Measurements from ENCODE around the gene LIMS3. TPM values are rescaled to one million over a fixed set of nuclear protein-coding genes. Genes with fewer than 3 reads are reported as not detected.
"Not testable (repeated sequence)": the region's sequence is repeated elsewhere in the genome, so short reads cannot be mapped to it uniquely, and the experiment has no call there.

LIMS3 gene, protein sequence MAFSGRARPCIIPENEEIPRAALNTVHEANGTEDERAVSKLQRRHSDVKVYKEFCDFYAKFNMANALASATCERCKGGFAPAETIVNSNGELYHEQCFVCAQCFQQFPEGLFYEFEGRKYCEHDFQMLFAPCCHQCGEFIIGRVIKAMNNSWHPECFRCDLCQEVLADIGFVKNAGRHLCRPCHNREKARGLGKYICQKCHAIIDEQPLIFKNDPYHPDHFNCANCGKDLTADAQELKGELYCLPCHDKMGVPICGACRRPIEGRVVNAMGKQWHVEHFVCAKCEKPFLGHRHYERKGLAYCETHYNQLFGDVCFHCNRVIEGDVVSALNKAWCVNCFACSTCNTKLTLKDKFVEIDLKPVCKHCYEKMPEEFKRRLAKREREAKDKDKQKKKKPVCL
- total RNA-seq (10 to 100 TPM; 16.6 to 21.7 TPM), polyA plus RNA-seq (1 to 10 TPM in 1 of 2 donors, not detected in 1; 4.7 TPM)
- long read RNA-seq, donor 1, transcript LIMS3-206 (9 exons, 1,580 nt), result major isoform, 6 of 16 reads
- long read RNA-seq, donor 1, partial matches to known transcripts, result 4 of 16 reads
- long read RNA-seq, donor 1, other reads (novel, unspliced or antisense), result 1 of 16 reads
- long read RNA-seq, donor 2, result 0 reads

- H3K4me1 ChIP-seq (ENCODE audit: control insufficient read depth in 1 of 2, insufficient read depth in 2 of 2, low read length in 2 of 2); intact Hi-C loops (cut with DNase I); H3K4me3 ChIP-seq (ENCODE audit: low read length in 2 of 2); DNase-seq; H3K9me3 ChIP-seq (ENCODE audit: control insufficient read depth, low read length); H3K27me3 ChIP-seq (ENCODE audit: control insufficient read depth in 1 of 2, insufficient read depth in 2 of 2, low read length in 1 of 2); H3K27ac ChIP-seq (ENCODE audit: low read depth in 1 of 2, low read length in 2 of 2); H3K36me3 ChIP-seq (ENCODE audit: control insufficient read depth in 1 of 2, insufficient read depth in 2 of 2, low read length in 1 of 2): not testable (repeated sequence)
- ATAC-seq (ENCODE audit: low FRiP score), result peak; percentile 95
- no CpG with 5 or more reads among the region's 28 CpGs for WGBS, 2 donors
Observed at GRCh38 chr2:109898462-109899336, at the start of gene LIMS3. LIMS3 (plus strand) TSS chr2:109898688; CDS start chr2:109898729, 41 bp downstream.

DNA sequence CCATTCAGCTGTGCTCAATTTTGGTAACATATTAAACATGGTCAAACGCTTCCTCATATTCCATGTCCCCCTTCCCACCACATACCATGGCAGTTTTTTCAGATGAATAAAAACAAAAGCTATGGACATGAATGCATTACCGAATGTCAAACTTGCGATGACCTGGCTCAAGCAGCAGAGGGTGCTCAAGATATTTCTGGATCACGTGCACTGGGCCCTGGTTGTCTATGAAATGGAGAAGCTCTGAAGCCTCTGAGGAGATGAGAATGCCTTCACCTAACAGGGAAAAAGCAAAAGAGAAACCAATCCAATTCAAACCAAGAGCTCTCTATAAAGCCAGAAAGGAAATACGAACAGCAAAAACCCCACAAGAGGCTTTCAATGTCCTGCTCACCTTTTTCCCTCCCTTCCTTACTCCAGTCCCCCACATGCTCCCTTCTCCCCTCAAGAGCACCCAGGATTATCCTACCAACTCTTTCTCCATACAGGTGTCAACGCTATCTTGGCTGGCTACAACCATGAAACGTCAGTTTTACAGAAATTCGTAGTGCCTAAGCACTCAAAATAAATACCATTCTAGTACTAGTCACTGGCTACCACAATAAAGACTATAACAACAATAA is 27.2 kb upstream of the LIMS3 start:
- ATAC-seq (ENCODE audit: low FRiP score), result peak; percentile 64
- H3K4me3 ChIP-seq (ENCODE audit: low read length in 2 of 2); H3K36me3 ChIP-seq (ENCODE audit: control insufficient read depth in 1 of 2, insufficient read depth in 2 of 2, low read length in 1 of 2); DNase-seq; intact Hi-C loops (cut with DNase I); H3K9me3 ChIP-seq (ENCODE audit: control insufficient read depth, low read length); H3K27ac ChIP-seq (ENCODE audit: low read depth in 1 of 2, low read length in 2 of 2); H3K4me1 ChIP-seq (ENCODE audit: control insufficient read depth in 1 of 2, insufficient read depth in 2 of 2, low read length in 2 of 2); H3K27me3 ChIP-seq (ENCODE audit: control insufficient read depth in 1 of 2, insufficient read depth in 2 of 2, low read length in 1 of 2): not testable (repeated sequence)
- WGBS, 2 donors, result no CpG with 5 or more reads among the region's 8 CpGs

DNA sequence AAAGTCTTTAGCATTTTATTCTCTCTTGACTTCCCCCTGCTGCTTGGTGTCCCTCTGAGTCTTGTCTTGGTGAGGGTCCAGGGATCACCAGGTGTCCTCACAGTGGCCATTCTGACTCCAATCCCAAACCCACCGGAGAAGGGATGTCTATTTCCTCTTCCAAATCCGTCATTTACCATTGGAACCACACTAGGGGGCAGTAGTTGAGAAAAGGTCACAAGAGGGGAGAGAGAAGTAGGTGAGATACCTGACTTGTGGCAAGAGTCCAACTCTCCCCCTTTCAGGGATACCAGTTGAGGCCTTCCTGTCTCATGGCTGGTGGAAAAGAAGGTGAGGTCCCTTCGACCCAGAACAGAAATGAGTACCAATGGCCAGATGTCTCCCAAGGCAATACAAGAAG is 21.9 kb upstream of the LIMS3 start:
- H3K27ac ChIP-seq (ENCODE audit: low read depth in 1 of 2, low read length in 2 of 2); H3K27me3 ChIP-seq (ENCODE audit: control insufficient read depth in 1 of 2, insufficient read depth in 2 of 2, low read length in 1 of 2); H3K4me3 ChIP-seq (ENCODE audit: low read length in 2 of 2); ATAC-seq (ENCODE audit: low FRiP score); H3K36me3 ChIP-seq (ENCODE audit: control insufficient read depth in 1 of 2, insufficient read depth in 2 of 2, low read length in 1 of 2); H3K4me1 ChIP-seq (ENCODE audit: control insufficient read depth in 1 of 2, insufficient read depth in 2 of 2, low read length in 2 of 2); intact Hi-C loops (cut with DNase I); H3K9me3 ChIP-seq (ENCODE audit: control insufficient read depth, low read length); DNase-seq: not testable (repeated sequence)
- WGBS, 2 donors, result no CpG with 5 or more reads among the region's 3 CpGs

DNA sequence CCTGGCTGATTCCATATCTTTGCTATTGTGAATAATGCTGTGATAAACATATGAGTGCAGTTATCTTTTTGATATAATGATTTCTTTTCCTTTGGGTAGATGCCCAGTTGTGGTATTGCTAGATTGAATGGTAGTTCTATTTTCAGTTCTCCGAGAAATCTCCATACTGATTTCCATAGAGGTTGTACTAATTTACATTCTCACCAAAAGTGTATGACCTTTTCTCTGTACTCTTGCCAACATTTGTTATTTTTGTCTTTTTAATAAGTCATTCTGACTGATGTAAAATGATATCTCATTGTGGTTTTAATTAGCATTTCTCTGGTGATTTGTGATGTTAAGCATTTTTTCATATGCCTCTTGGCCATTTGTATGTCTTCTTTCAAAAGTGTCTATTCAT is 16.4 kb upstream of the LIMS3 start:
- ATAC-seq (ENCODE audit: low FRiP score); H3K36me3 ChIP-seq (ENCODE audit: control insufficient read depth in 1 of 2, insufficient read depth in 2 of 2, low read length in 1 of 2); H3K27me3 ChIP-seq (ENCODE audit: control insufficient read depth in 1 of 2, insufficient read depth in 2 of 2, low read length in 1 of 2); H3K4me3 ChIP-seq (ENCODE audit: low read length in 2 of 2); H3K4me1 ChIP-seq (ENCODE audit: control insufficient read depth in 1 of 2, insufficient read depth in 2 of 2, low read length in 2 of 2); DNase-seq; H3K9me3 ChIP-seq (ENCODE audit: control insufficient read depth, low read length); intact Hi-C loops (cut with DNase I); H3K27ac ChIP-seq (ENCODE audit: low read depth in 1 of 2, low read length in 2 of 2): not testable (repeated sequence)
- no CpG with 5 or more reads among the region's 1 CpG for WGBS, 2 donors

- ATAC-seq (ENCODE audit: low FRiP score); H3K4me1 ChIP-seq (ENCODE audit: control insufficient read depth in 1 of 2, insufficient read depth in 2 of 2, low read length in 2 of 2); H3K9me3 ChIP-seq (ENCODE audit: control insufficient read depth, low read length); H3K36me3 ChIP-seq (ENCODE audit: control insufficient read depth in 1 of 2, insufficient read depth in 2 of 2, low read length in 1 of 2); H3K4me3 ChIP-seq (ENCODE audit: low read length in 2 of 2); DNase-seq; intact Hi-C loops (cut with DNase I); H3K27me3 ChIP-seq (ENCODE audit: control insufficient read depth in 1 of 2, insufficient read depth in 2 of 2, low read length in 1 of 2); H3K27ac ChIP-seq (ENCODE audit: low read depth in 1 of 2, low read length in 2 of 2): not testable (repeated sequence)
- WGBS, 2 donors, result no CpG with 5 or more reads among the region's 4 CpGs
Observed at GRCh38 chr2:109888414-109888813, 10.1 kb upstream of the LIMS3 start.

DNA sequence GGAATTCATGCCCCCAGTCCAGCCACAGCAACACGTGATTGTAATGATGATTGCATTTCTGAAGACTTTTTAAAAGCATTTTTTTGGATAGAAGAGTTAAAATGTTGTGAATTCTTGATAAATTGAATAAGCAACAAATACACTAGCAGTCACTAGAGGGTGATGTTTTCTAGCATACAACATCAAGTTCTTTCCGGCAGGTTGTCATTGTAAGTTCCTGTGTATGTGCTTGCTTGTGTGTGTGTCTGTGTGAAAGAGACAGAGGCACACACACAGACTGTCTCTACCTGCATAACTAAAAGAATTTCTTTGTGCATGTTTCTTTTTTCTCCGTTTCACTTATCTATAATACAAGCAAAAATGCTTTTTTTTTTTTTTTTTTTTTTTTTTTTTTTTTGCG is 8.6 kb upstream of the LIMS3 start:
- ATAC-seq (ENCODE audit: low FRiP score); H3K4me1 ChIP-seq (ENCODE audit: control insufficient read depth in 1 of 2, insufficient read depth in 2 of 2, low read length in 2 of 2); H3K9me3 ChIP-seq (ENCODE audit: control insufficient read depth, low read length); H3K36me3 ChIP-seq (ENCODE audit: control insufficient read depth in 1 of 2, insufficient read depth in 2 of 2, low read length in 1 of 2); H3K27ac ChIP-seq (ENCODE audit: low read depth in 1 of 2, low read length in 2 of 2); DNase-seq; H3K27me3 ChIP-seq (ENCODE audit: control insufficient read depth in 1 of 2, insufficient read depth in 2 of 2, low read length in 1 of 2); H3K4me3 ChIP-seq (ENCODE audit: low read length in 2 of 2); intact Hi-C loops (cut with DNase I): not testable (repeated sequence)
- WGBS, 2 donors, result no CpG with 5 or more reads among the region's 4 CpGs

GRCh38 chr2:109891024-109891423 is 7.5 kb upstream of the LIMS3 start:
- H3K4me1 ChIP-seq (ENCODE audit: control insufficient read depth in 1 of 2, insufficient read depth in 2 of 2, low read length in 2 of 2); intact Hi-C loops (cut with DNase I); H3K36me3 ChIP-seq (ENCODE audit: control insufficient read depth in 1 of 2, insufficient read depth in 2 of 2, low read length in 1 of 2); H3K27ac ChIP-seq (ENCODE audit: low read depth in 1 of 2, low read length in 2 of 2); DNase-seq; H3K9me3 ChIP-seq (ENCODE audit: control insufficient read depth, low read length); H3K27me3 ChIP-seq (ENCODE audit: control insufficient read depth in 1 of 2, insufficient read depth in 2 of 2, low read length in 1 of 2); ATAC-seq (ENCODE audit: low FRiP score); H3K4me3 ChIP-seq (ENCODE audit: low read length in 2 of 2): not testable (repeated sequence)
- whole genome bisulfite sequencing, 2 donors, result no CpG with 5 or more reads among the region's 4 CpGs

GRCh38 chr2:109893736-109894135 is 4.8 kb upstream of the LIMS3 start:
- H3K36me3 ChIP-seq (ENCODE audit: control insufficient read depth in 1 of 2, insufficient read depth in 2 of 2, low read length in 1 of 2); H3K9me3 ChIP-seq (ENCODE audit: control insufficient read depth, low read length); ATAC-seq (ENCODE audit: low FRiP score); intact Hi-C loops (cut with DNase I); H3K4me1 ChIP-seq (ENCODE audit: control insufficient read depth in 1 of 2, insufficient read depth in 2 of 2, low read length in 2 of 2); H3K4me3 ChIP-seq (ENCODE audit: low read length in 2 of 2); H3K27ac ChIP-seq (ENCODE audit: low read depth in 1 of 2, low read length in 2 of 2); H3K27me3 ChIP-seq (ENCODE audit: control insufficient read depth in 1 of 2, insufficient read depth in 2 of 2, low read length in 1 of 2); DNase-seq: not testable (repeated sequence)
- no CpG with 5 or more reads among the region's 7 CpGs for WGBS, 2 donors

Data from aorta (tissue), 5 donors.